Kidney tubule cell (primary cell): Measurements from ENCODE around the gene CEP170B.
A peak's percentile ranks its signal among the peaks of the same experiment; 100 is the strongest.
"Not testable (repeated sequence)": the region's sequence is repeated elsewhere in the genome, so short reads cannot be mapped to it uniquely, and the experiment has no call there.

Source experiments
- DNase-seq: peaks from one replicate; pipeline ENCODE4 v3.0.0-alpha.2; 2018; ENCODE audit warnings: low spot score

The CEP170B gene

GRCh38 chr14:104844306-104845032, 20.6 kb upstream of the CEP170B start:
- peak; percentile 16 for DNase-seq

GRCh38 chr14:104845033-104845666, 19.9 kb upstream of the CEP170B start:
- no peak for DNase-seq

- DNase-seq: peak; percentile 45
These were observed 19.1 kb upstream of the CEP170B start for GRCh38 chr14:104845834-104846441.

- no peak for DNase-seq
These were observed 12.8 kb upstream of the CEP170B start for GRCh38 chr14:104852280-104852663.

GRCh38 chr14:104855532-104856090, 9.5 kb upstream of the CEP170B start:
- no peak for DNase-seq

- no peak for DNase-seq
These were observed 8.8 kb upstream of the CEP170B start for GRCh38 chr14:104856157-104856868.

- DNase-seq: no peak
These were observed 7.9 kb upstream of the CEP170B start for GRCh38 chr14:104856869-104857860.

- DNase-seq: not testable (repeated sequence)
These were observed 7.1 kb upstream of the CEP170B start for GRCh38 chr14:104857931-104858330.

- no peak for DNase-seq
These were observed 6.1 kb upstream of the CEP170B start for GRCh38 chr14:104858811-104859426.

- DNase-seq: no peak
These were observed 5.2 kb upstream of the CEP170B start for GRCh38 chr14:104859900-104860299.

GRCh38 chr14:104860414-104860813, 4.7 kb upstream of the CEP170B start:
- no peak for DNase-seq

- DNase-seq: no peak
These were observed 1.8 kb upstream of the CEP170B start for GRCh38 chr14:104863131-104863862.

GRCh38 chr14:104863923-104864266, 1.2 kb upstream of the CEP170B start:
- DNase-seq: peak; percentile 13

- peak; percentile 76 for DNase-seq
These were observed 594 bp upstream of the CEP170B start for GRCh38 chr14:104864267-104865080.

GRCh38 chr14:104865631-104866441, 768 bp downstream of the CEP170B start:
- peak; percentile 82 for DNase-seq

- DNase-seq: peak; percentile 32
These were observed 1.6 kb downstream of the CEP170B start for GRCh38 chr14:104866451-104867370.
